Measurements from ENCODE around the gene ABCA5. TPM values are rescaled to one million over a fixed set of nuclear protein-coding genes. Genes with fewer than 3 reads are reported as not detected.

Gene ABCA5
- total RNA-seq, 1 experiment from 2014 or later = 4.5 TPM

DNA sequence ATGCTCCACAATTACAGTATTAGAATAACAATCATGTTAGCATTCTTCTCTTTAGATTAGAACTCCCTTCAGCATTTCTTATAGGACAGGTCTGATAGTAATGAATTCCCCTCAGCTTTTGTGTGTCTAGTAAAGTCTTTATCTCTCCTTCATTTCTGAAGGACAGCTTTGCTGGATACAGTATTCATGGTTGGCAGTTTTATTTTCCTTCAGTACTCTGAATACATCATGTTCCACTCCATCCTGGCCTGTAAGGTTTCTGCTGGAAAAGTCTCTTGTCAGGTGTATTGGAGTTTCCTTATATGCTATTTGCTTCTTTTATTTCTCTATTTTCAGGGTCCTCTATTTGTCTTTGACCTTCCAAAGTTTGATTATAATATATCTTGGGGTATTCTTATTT is 94.3 kb downstream of the ABCA5 start:
- Histone ChIP-seq H2BK5ac (ENCODE audit: insufficient read length, low read length) (no peak overlapping the region), H3K23ac (ENCODE audit: insufficient read length, low read depth, low read length) (no peak overlapping the region), H3T11ph (ENCODE audit: low read length) (no peak overlapping the region), H3K23me2 (ENCODE audit: insufficient read length, low read depth, low read length, poor library complexity, severe bottlenecking) (no peaks in the 10 kb centered on the region), H4K5ac (ENCODE audit: insufficient read length, low read depth, low read length) (no peak overlapping the region), H2BK120ac (ENCODE audit: low read depth, low read length, poor library complexity, severe bottlenecking) (no peak overlapping the region), H4K91ac (ENCODE audit: insufficient read length, low read depth, low read length) (no peak overlapping the region), H4K20me1 (ENCODE audit: control insufficient read depth, insufficient read depth, insufficient read length) (no peaks in the 10 kb centered on the region), H4K8ac (replicated peaks; ENCODE audit: insufficient read length, low read depth, low read length) (no peak overlapping the region), H3K18ac (ENCODE audit: insufficient read length, low read depth, low read length) (no peak overlapping the region), H3K79me1 (ENCODE audit: insufficient read depth, low read depth, low read length, poor library complexity, severe bottlenecking) (no peaks in the 10 kb centered on the region), H3K79me2 (ENCODE audit: insufficient read depth, low read length) (no peaks in the 10 kb centered on the region), H3K9ac (ENCODE audit: extremely low read depth, insufficient read length, low read length) (no peak overlapping the region), H2BK12ac (ENCODE audit: insufficient read length, low read depth, low read length) (no peak overlapping the region), H3K4ac (ENCODE audit: low read depth, low read length) (no peak overlapping the region), H2BK15ac (ENCODE audit: low read depth, low read length) (no peak overlapping the region), H3K27me3 (ENCODE audit: insufficient read depth, low read length) (no peaks in the 10 kb centered on the region), H3K4me1 (ENCODE audit: insufficient read depth, low read length) (no peaks in the 10 kb centered on the region), H3K27ac (ENCODE audit: insufficient read length, low read depth, low read length) (no peak overlapping the region), H3K14ac (ENCODE audit: insufficient read depth, low read length) (no peak overlapping the region), H2AK5ac (ENCODE audit: insufficient read length, low read length) (no peak overlapping the region), H3K56ac (ENCODE audit: insufficient read length, low read depth, low read length) (no peak overlapping the region), H3K4me2 (ENCODE audit: insufficient read depth, insufficient read length, low read length) (no peak overlapping the region), H2AFZ (ENCODE audit: low read length) (no peak overlapping the region), H2BK20ac (ENCODE audit: low read depth, low read length, poor library complexity, severe bottlenecking) (no peak overlapping the region), H3K9me3 (ENCODE audit: control insufficient read depth, low read depth, low read length) (no peaks in the 10 kb centered on the region)
- TF ChIP-seq, protein P1, sequence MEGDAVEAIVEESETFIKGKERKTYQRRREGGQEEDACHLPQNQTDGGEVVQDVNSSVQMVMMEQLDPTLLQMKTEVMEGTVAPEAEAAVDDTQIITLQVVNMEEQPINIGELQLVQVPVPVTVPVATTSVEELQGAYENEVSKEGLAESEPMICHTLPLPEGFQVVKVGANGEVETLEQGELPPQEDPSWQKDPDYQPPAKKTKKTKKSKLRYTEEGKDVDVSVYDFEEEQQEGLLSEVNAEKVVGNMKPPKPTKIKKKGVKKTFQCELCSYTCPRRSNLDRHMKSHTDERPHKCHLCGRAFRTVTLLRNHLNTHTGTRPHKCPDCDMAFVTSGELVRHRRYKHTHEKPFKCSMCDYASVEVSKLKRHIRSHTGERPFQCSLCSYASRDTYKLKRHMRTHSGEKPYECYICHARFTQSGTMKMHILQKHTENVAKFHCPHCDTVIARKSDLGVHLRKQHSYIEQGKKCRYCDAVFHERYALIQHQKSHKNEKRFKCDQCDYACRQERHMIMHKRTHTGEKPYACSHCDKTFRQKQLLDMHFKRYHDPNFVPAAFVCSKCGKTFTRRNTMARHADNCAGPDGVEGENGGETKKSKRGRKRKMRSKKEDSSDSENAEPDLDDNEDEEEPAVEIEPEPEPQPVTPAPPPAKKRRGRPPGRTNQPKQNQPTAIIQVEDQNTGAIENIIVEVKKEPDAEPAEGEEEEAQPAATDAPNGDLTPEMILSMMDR (conservative IDR thresholded peaks at IDR 0.05) = no peak
- peaks cover 4% of the 10 kb centered on the region in 2 experiments; a peak in 4 of 5 replicates for H3K9me3 Mint-ChIP-seq
- no peaks in the 10 kb centered on the region for H3K27me3 Mint-ChIP-seq (ENCODE audit: low read depth)
- no peak for DNase-seq
- no peak overlapping the region for H3K4me3 Mint-ChIP-seq
- H3K4me1 Mint-ChIP-seq = peaks cover 0 to 2% of the 10 kb centered on the region in 2 experiments; a peak in 2 of 4 replicates
- H3K27ac Mint-ChIP-seq = no peak overlapping the region
- peaks cover 0 to 7% (median 0%) of the 10 kb centered on the region in 3 experiments; a peak in 1 of 7 replicates for H3K36me3 Mint-ChIP-seq (ENCODE audit: insufficient read depth in 1 of 3, low read depth in 3 of 3)

All from H9 (cell line).